Measurements from ENCODE around the gene AGFG1.

DNA sequence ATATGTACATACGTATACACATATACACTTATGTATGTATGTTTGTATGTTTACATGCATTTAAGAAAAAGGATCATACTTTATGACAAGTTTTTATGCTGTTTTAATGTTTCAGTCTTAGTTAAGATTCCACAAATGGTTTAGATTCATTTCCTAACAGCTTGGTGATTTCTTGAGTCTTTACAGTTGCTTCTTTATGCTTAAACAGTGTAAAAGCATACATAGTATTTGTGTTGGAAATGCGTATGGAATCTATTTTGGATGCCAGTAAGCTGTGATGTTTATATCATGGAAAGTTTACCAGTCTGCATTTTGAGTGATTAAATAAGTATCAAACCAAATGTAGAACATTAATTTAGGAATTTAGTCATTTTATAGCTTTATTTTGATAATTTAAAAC is 55.4 kb downstream of the AGFG1 start:
- TF ChIP-seq POLR2A (IDR thresholded peaks at IDR 0.05): no peak
- TF ChIP-seq, protein P1, sequence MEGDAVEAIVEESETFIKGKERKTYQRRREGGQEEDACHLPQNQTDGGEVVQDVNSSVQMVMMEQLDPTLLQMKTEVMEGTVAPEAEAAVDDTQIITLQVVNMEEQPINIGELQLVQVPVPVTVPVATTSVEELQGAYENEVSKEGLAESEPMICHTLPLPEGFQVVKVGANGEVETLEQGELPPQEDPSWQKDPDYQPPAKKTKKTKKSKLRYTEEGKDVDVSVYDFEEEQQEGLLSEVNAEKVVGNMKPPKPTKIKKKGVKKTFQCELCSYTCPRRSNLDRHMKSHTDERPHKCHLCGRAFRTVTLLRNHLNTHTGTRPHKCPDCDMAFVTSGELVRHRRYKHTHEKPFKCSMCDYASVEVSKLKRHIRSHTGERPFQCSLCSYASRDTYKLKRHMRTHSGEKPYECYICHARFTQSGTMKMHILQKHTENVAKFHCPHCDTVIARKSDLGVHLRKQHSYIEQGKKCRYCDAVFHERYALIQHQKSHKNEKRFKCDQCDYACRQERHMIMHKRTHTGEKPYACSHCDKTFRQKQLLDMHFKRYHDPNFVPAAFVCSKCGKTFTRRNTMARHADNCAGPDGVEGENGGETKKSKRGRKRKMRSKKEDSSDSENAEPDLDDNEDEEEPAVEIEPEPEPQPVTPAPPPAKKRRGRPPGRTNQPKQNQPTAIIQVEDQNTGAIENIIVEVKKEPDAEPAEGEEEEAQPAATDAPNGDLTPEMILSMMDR (IDR thresholded peaks at IDR 0.05): no peak
